ENCODE results near the gene POLR3E. TPM values are rescaled to one million over a fixed set of nuclear protein-coding genes. Genes with fewer than 3 reads are reported as not detected.
"Not testable (repeated sequence)": the region's sequence is repeated elsewhere in the genome, so short reads cannot be mapped to it uniquely, and the experiment has no call there.

Gene POLR3E
- polyA plus RNA-seq, 1 donor (not counting 4 experiments of a cell fraction or from before 2014, with no cell fraction given) = 74.0 TPM

DNA sequence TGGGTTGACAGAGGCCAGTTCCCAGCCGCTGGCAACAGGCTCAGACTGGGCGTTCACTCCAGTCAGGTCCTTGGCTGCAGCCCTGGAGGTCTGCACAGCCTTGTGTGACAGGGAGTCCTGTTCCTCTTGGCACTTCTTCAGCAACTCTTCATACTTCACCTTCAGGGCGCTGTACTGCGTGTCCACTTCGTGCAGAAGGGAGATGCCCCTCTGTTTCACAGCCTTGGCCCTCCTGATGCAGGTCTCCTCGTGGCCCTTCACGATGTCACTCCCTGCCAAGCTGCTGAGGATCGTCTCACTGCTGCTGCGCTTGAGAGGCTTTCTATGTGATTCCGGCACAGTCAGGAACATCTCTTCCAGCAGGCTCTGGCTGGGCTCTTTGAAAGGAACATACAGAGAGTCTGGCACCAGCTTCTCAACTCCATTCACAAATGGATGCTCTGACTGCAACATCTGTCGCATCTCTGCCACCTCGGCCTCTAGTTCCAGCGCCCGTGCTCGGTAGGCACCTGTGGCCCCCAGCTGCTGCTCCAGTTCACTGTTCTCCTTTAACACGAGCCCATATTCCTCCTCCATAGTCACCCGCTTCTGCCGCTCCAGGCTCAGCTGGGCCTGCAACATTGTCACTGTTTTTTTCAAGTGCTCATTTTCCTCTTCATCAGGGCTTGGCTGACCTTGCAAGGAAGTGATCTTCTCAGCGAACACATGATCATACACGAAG lies 50.1 kb downstream of the POLR3E start:
- H3K27me3 ChIP-seq (ENCODE audit: control insufficient read depth, extremely low read depth, insufficient read depth, low read length) = no peaks in the 10 kb centered on the region
- no peak overlapping the region for H3K4me2 ChIP-seq (ENCODE audit: control insufficient read depth, extremely low read depth, insufficient read depth, low read depth, low read length)
- H4K20me1 ChIP-seq (ENCODE audit: control insufficient read depth, extremely low read depth, insufficient read depth, low read length) = no peaks in the 10 kb centered on the region
- no peak for FAIRE-seq
- no peak overlapping the region for H2AFZ ChIP-seq (ENCODE audit: control insufficient read depth, low read length)
- H3K79me2 ChIP-seq (ENCODE audit: control insufficient read depth, insufficient read depth, low read length) = peaks cover 24% of the 10 kb centered on the region
- DNase-seq (ENCODE audit: low read depth, low spot score) = no peak
- dilution Hi-C loops (cut with MboI; ENCODE audit: extremely low pct_ligation_motif_present, low sequenced_read_pairs) = no loop called here
- no peak overlapping the region for H3K4me3 ChIP-seq (ENCODE audit: control insufficient read depth in 2 of 3, extremely low read depth in 1 of 3, insufficient read depth in 2 of 3, low read depth in 1 of 3, low read length in 3 of 3)
- no peaks in the 10 kb centered on the region for H3K9me3 ChIP-seq (ENCODE audit: control insufficient read depth, low read depth, low read length)
- peaks cover 4% of the 10 kb centered on the region for H3K9me1 ChIP-seq (ENCODE audit: control insufficient read depth, extremely low read depth, insufficient read depth, low read length)
- H3K9ac ChIP-seq (ENCODE audit: control insufficient read depth, extremely low read depth, insufficient read depth, low read length) = no peak overlapping the region
- H3K4me1 ChIP-seq (ENCODE audit: control insufficient read depth, extremely low read depth, insufficient read depth, low read length) = peaks cover 40% of the 10 kb centered on the region
- TF ChIP-seq, protein P1, sequence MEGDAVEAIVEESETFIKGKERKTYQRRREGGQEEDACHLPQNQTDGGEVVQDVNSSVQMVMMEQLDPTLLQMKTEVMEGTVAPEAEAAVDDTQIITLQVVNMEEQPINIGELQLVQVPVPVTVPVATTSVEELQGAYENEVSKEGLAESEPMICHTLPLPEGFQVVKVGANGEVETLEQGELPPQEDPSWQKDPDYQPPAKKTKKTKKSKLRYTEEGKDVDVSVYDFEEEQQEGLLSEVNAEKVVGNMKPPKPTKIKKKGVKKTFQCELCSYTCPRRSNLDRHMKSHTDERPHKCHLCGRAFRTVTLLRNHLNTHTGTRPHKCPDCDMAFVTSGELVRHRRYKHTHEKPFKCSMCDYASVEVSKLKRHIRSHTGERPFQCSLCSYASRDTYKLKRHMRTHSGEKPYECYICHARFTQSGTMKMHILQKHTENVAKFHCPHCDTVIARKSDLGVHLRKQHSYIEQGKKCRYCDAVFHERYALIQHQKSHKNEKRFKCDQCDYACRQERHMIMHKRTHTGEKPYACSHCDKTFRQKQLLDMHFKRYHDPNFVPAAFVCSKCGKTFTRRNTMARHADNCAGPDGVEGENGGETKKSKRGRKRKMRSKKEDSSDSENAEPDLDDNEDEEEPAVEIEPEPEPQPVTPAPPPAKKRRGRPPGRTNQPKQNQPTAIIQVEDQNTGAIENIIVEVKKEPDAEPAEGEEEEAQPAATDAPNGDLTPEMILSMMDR (optimal IDR thresholded peaks at IDR 0.05 in 1 of 3, IDR thresholded peaks at IDR 0.05 in 1 of 3, conservative IDR thresholded peaks at IDR 0.05 in 1 of 3; ENCODE audit: extremely low read depth in 1 of 3, insufficient read depth in 2 of 3, low read length in 3 of 3) = no peak
- no peak for TF ChIP-seq EZH2 (IDR thresholded peaks at IDR 0.05; ENCODE audit: low read length)
- peak overlapping the region; percentile 84 for H3K27ac ChIP-seq (ENCODE audit: control insufficient read depth, insufficient read depth, low read length)
- peaks cover 13 to 14% of the 10 kb centered on the region in 2 experiments for H3K36me3 ChIP-seq (ENCODE audit: control insufficient read depth in 2 of 2, extremely low read depth in 1 of 2, insufficient read depth in 2 of 2, low read length in 2 of 2)

DNA sequence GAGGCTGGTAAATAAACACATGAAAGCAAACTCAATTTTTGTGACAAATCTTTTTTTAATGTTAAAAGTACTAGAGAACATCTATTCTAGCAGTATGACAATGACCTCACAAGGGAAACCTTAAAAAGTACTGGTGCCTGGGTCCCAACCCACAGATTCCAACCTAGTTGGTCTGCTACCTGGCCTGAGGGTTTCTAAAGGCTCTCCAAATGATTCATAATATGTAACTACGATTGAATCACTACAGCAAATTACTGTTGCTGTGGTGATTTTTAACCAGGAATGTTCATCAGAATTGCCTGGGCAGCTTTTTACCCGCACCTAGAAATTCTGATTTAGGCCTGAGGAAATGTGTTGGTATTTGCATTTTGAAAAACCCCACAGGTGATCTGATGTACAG lies 51.1 kb downstream of the POLR3E start:
- H2AFZ ChIP-seq (ENCODE audit: control insufficient read depth, low read length) = no peak overlapping the region
- FAIRE-seq (peak; percentile 86), DNase-seq (ENCODE audit: low read depth, low spot score) (no peak)
- peak overlapping the region; percentile 29 for H3K9ac ChIP-seq (ENCODE audit: control insufficient read depth, extremely low read depth, insufficient read depth, low read length)
- TF ChIP-seq EZH2 (IDR thresholded peaks at IDR 0.05; ENCODE audit: low read length) = no peak
- TF ChIP-seq, protein P1 (optimal IDR thresholded peaks at IDR 0.05 in 1 of 3, IDR thresholded peaks at IDR 0.05 in 1 of 3, conservative IDR thresholded peaks at IDR 0.05 in 1 of 3; ENCODE audit: extremely low read depth in 1 of 3, insufficient read depth in 2 of 3, low read length in 3 of 3) = no peak
- peak overlapping the region; percentile 60 for H3K4me2 ChIP-seq (ENCODE audit: control insufficient read depth, extremely low read depth, insufficient read depth, low read depth, low read length)
- H3K4me1 ChIP-seq (ENCODE audit: control insufficient read depth, extremely low read depth, insufficient read depth, low read length) = peaks cover 44% of the 10 kb centered on the region
- no peaks in the 10 kb centered on the region for H4K20me1 ChIP-seq (ENCODE audit: control insufficient read depth, extremely low read depth, insufficient read depth, low read length)
- peaks cover 4% of the 10 kb centered on the region for H3K9me1 ChIP-seq (ENCODE audit: control insufficient read depth, extremely low read depth, insufficient read depth, low read length)
- H3K79me2 ChIP-seq (ENCODE audit: control insufficient read depth, insufficient read depth, low read length) = peaks cover 34% of the 10 kb centered on the region
- H3K27ac ChIP-seq (ENCODE audit: control insufficient read depth, insufficient read depth, low read length) = peak overlapping the region; percentile 84
- no peaks in the 10 kb centered on the region for H3K27me3 ChIP-seq (ENCODE audit: control insufficient read depth, extremely low read depth, insufficient read depth, low read length)
- dilution Hi-C loops (cut with MboI; ENCODE audit: extremely low pct_ligation_motif_present, low sequenced_read_pairs) = no loop called here
- H3K9me3 ChIP-seq (ENCODE audit: control insufficient read depth, low read depth, low read length) = no peaks in the 10 kb centered on the region
- peaks cover 12 to 14% of the 10 kb centered on the region in 2 experiments for H3K36me3 ChIP-seq (ENCODE audit: control insufficient read depth in 2 of 2, extremely low read depth in 1 of 2, insufficient read depth in 2 of 2, low read length in 2 of 2)
- no peak overlapping the region for H3K4me3 ChIP-seq (ENCODE audit: control insufficient read depth in 2 of 3, extremely low read depth in 1 of 3, insufficient read depth in 2 of 3, low read depth in 1 of 3, low read length in 3 of 3)

DNA sequence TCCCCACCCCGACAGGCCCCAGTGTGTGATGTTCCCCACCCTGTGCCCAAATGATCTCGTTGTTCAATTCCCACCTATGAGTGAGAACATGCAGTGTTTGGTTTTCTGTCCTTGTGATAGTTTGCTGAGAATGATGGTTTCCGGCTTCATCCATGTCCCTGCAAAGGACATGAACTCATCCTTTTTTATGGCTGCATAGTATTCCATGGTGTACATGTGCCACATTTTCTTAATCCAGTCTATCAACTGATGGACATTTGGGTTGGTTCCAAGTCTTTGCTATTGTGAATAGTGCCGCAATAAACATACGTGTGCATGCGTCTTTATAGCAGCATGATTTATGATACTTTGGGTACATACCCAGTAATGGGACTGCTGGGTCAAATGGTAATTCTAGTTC lies 53.8 kb downstream of the POLR3E start:
- H3K4me2 ChIP-seq (ENCODE audit: control insufficient read depth, extremely low read depth, insufficient read depth, low read depth, low read length); FAIRE-seq; H3K9me1 ChIP-seq (ENCODE audit: control insufficient read depth, extremely low read depth, insufficient read depth, low read length); H3K4me3 ChIP-seq (ENCODE audit: control insufficient read depth in 2 of 3, extremely low read depth in 1 of 3, insufficient read depth in 2 of 3, low read depth in 1 of 3, low read length in 3 of 3); H4K20me1 ChIP-seq (ENCODE audit: control insufficient read depth, extremely low read depth, insufficient read depth, low read length); H3K27ac ChIP-seq (ENCODE audit: control insufficient read depth, insufficient read depth, low read length); dilution Hi-C loops (cut with MboI; ENCODE audit: extremely low pct_ligation_motif_present, low sequenced_read_pairs); H3K9ac ChIP-seq (ENCODE audit: control insufficient read depth, extremely low read depth, insufficient read depth, low read length); H3K9me3 ChIP-seq (ENCODE audit: control insufficient read depth, low read depth, low read length); DNase-seq (ENCODE audit: low read depth, low spot score); H3K27me3 ChIP-seq (ENCODE audit: control insufficient read depth, extremely low read depth, insufficient read depth, low read length); H2AFZ ChIP-seq (ENCODE audit: control insufficient read depth, low read length): not testable (repeated sequence)
- Histone ChIP-seq H3K79me2 (ENCODE audit: control insufficient read depth, insufficient read depth, low read length) (peaks cover 44% of the 10 kb centered on the region), H3K36me3 (ENCODE audit: control insufficient read depth in 2 of 2, extremely low read depth in 1 of 2, insufficient read depth in 2 of 2, low read length in 2 of 2) (peaks cover 15 to 17% of the 10 kb centered on the region in 2 experiments), H3K4me1 (ENCODE audit: control insufficient read depth, extremely low read depth, insufficient read depth, low read length) (peaks cover 48% of the 10 kb centered on the region)
